ENCODE results near the gene EHF.

EHF gene

DNA sequence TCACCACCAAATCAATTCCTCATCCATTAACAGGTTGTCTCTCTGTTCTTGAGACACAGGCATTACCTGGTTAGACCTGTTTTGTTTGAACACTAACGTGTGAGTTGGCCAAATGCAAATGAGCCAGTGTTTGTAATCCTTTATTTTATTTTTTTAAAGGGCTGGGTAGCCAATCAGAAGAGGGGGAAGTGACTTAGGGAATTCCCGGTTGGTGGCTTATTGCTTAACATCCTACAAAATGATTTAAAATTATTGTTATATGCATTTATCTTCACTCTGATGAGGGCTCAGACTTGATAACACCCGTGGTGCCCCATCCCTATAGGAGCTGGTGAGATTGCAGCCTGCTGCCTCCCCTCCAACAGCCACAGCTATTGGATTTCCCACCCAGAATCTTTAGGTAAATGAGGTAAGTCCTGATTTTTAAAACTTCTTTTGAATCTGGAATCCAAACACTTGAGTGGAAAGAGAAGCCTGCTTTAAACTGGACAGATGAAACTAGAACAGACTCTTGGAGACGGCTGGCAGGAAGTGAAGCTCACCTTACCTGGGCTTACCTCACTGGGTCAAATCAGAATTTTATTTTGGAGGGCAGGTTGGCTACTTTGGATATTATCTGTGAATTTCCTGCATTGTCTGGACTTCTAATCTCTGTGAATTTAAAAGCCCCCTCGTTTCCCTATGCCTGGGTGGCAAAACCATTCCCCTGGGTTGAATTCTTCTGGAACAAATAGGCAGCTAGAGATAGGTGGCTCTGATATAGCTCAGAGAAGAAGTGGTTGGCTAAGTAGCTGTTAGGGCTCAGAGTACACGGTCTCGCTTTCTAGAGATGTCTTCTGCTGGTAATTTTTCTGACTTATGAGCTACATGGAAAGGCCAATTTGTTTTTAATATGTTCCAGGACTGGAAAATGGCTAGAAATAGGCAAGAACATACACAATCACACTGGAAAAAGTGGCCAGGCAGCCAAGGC is at the start of gene EHF:
EHF (plus strand) TSS at position 274 of the 973 bp plus-strand sequence. CDS start 21,538 bp downstream, outside the sequence.
- H3K27me3 ChIP-seq (ENCODE audit: control insufficient read depth, insufficient read depth, low read length) = no peaks in the 10 kb centered on the region
- H3K79me2 ChIP-seq = no peaks in the 10 kb centered on the region
- peak within 1 kb of the TSS; percentile 49 for H3K27ac ChIP-seq
- peak within 1 kb of the TSS; percentile 54 for H2AFZ ChIP-seq
- H3K9ac ChIP-seq = no peak within 1 kb of the TSS
- H3K4me1 ChIP-seq = peaks cover 6% of the 10 kb centered on the region
- H3K9me3 ChIP-seq (ENCODE audit: control insufficient read depth, low read length) = no peaks in the 10 kb centered on the region
- peak within 1 kb of the TSS; percentile 55 for H3K4me2 ChIP-seq (ENCODE audit: low read length)
- H3K36me3 ChIP-seq (ENCODE audit: control insufficient read depth, insufficient read depth, low read length) = no peaks in the 10 kb centered on the region
- peak within 1 kb of the TSS; percentile 48 for H3K4me3 ChIP-seq (ENCODE audit: low read depth, low read length)
- TF ChIP-seq, protein P1, sequence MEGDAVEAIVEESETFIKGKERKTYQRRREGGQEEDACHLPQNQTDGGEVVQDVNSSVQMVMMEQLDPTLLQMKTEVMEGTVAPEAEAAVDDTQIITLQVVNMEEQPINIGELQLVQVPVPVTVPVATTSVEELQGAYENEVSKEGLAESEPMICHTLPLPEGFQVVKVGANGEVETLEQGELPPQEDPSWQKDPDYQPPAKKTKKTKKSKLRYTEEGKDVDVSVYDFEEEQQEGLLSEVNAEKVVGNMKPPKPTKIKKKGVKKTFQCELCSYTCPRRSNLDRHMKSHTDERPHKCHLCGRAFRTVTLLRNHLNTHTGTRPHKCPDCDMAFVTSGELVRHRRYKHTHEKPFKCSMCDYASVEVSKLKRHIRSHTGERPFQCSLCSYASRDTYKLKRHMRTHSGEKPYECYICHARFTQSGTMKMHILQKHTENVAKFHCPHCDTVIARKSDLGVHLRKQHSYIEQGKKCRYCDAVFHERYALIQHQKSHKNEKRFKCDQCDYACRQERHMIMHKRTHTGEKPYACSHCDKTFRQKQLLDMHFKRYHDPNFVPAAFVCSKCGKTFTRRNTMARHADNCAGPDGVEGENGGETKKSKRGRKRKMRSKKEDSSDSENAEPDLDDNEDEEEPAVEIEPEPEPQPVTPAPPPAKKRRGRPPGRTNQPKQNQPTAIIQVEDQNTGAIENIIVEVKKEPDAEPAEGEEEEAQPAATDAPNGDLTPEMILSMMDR (IDR thresholded peaks at IDR 0.05) = no peak

DNA sequence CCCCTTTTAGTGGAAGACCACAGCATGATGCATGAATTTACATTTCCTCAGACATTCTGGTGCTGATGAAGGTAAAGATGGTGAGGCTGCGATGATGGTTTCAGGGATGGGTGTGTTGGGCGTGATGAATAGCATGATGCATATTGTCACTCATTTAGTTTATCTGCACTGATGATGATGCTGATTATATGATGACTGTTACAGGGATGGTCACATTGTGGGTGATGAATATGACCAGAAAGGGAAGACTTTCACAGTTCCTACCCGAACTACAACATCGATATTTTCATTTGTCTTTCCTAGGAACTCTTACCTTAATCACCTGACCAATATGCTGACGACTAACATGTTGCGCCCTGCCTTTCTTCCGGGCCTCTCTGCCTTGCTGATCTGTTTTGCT is 47.4 kb upstream of the EHF start:
- no peaks in the 10 kb centered on the region for H3K79me2 ChIP-seq
- no peaks in the 10 kb centered on the region for H3K36me3 ChIP-seq (ENCODE audit: control insufficient read depth, insufficient read depth, low read length)
- H3K4me2 ChIP-seq (ENCODE audit: low read length) = no peak overlapping the region
- no peaks in the 10 kb centered on the region for H3K9me3 ChIP-seq (ENCODE audit: control insufficient read depth, low read length)
- H2AFZ ChIP-seq = no peak overlapping the region
- no peak overlapping the region for H3K4me3 ChIP-seq (ENCODE audit: low read depth, low read length)
- no peaks in the 10 kb centered on the region for H3K4me1 ChIP-seq
- no peaks in the 10 kb centered on the region for H3K27me3 ChIP-seq (ENCODE audit: control insufficient read depth, insufficient read depth, low read length)
- H3K27ac ChIP-seq = no peak overlapping the region
- TF ChIP-seq, protein P1 (IDR thresholded peaks at IDR 0.05) = no peak
- H3K9ac ChIP-seq = no peak overlapping the region

DNA sequence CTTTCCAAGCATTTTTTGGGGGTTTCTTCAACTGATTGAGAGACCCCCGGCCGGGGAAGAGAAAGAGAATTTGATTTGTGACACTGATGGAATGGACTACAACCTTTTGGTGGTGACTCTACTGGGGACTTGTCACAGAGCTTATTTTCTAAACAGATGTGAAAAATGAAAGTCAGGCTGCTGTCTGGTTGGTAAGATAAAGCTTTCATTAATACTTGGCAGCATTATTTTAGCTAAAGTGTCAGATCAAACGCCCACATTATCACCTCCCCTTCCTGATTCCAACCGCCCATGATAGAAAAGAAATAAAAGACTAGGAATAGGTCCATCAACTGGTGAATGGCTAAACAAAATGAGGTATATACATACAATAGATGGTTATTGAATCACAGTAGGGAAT is 45.6 kb upstream of the EHF start:
- TF ChIP-seq, protein P1 (IDR thresholded peaks at IDR 0.05) = no peak
- H2AFZ ChIP-seq = no peak overlapping the region

DNA sequence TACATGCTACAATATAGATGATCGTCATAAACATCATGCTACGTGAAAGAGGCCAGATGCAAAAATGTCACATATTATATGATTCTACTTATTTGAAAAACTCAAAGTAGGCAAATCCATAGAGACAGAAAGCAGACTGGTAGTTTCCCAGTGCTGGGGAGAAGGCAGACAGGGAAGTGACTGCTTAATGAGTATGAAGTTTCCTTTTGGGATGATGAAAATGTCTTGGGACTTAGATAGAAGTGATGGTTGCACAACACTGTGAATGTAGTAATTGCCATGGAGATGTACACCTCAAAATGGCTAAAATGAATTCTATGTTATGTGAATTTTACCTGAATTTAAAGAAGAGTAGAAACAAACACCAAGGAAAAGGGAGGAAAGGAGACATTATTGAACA is 45.2 kb upstream of the EHF start:
- no peaks in the 10 kb centered on the region for H3K79me2 ChIP-seq
- TF ChIP-seq, protein P1 (IDR thresholded peaks at IDR 0.05) = no peak

More for the DNA sequence above, 45.6 kb upstream of the EHF start:
- H3K9me3 ChIP-seq (ENCODE audit: control insufficient read depth, low read length) = no peaks in the 10 kb centered on the region
- H3K4me3 ChIP-seq (ENCODE audit: low read depth, low read length) = no peak overlapping the region
- no peak overlapping the region for H3K4me2 ChIP-seq (ENCODE audit: low read length)
- no peak overlapping the region for H3K27ac ChIP-seq
- H3K4me1 ChIP-seq = no peaks in the 10 kb centered on the region
- H3K79me2 ChIP-seq = no peaks in the 10 kb centered on the region
- no peaks in the 10 kb centered on the region for H3K36me3 ChIP-seq (ENCODE audit: control insufficient read depth, insufficient read depth, low read length)
- no peaks in the 10 kb centered on the region for H3K27me3 ChIP-seq (ENCODE audit: control insufficient read depth, insufficient read depth, low read length)
- H3K9ac ChIP-seq = no peak overlapping the region

More for the DNA sequence above, 45.2 kb upstream of the EHF start:
- H3K4me2 ChIP-seq (ENCODE audit: low read length) = no peak overlapping the region
- no peak overlapping the region for H3K9ac ChIP-seq
- no peak overlapping the region for H3K27ac ChIP-seq
- H3K9me3 ChIP-seq (ENCODE audit: control insufficient read depth, low read length) = no peaks in the 10 kb centered on the region
- no peak overlapping the region for H2AFZ ChIP-seq
- H3K27me3 ChIP-seq (ENCODE audit: control insufficient read depth, insufficient read depth, low read length) = no peaks in the 10 kb centered on the region
- H3K36me3 ChIP-seq (ENCODE audit: control insufficient read depth, insufficient read depth, low read length) = no peaks in the 10 kb centered on the region
- H3K4me3 ChIP-seq (ENCODE audit: low read depth, low read length) = no peak overlapping the region
- no peaks in the 10 kb centered on the region for H3K4me1 ChIP-seq
